Activated naive CD8-positive, alpha-beta T cell (primary cell): ENCODE results near the gene LMTK3.
A peak's percentile ranks its signal among the peaks of the same experiment; 100 is the strongest.

Source experiments
- H3K27ac Mint-ChIP-seq: one replicate; pipeline ENCODE4 v1.8.0; 2021; ENCODE audit warnings: mixed read lengths
- H3K27me3 Mint-ChIP-seq: one replicate; pipeline ENCODE4 v1.8.0; 2021; ENCODE audit warnings: mixed read lengths
- H3K36me3 Mint-ChIP-seq: one replicate; pipeline ENCODE4 v1.8.0; 2021; ENCODE audit warnings: mixed read lengths
- H3K4me1 Mint-ChIP-seq: one replicate; pipeline ENCODE4 v1.8.0; 2021; ENCODE audit warnings: low read depth, mixed read lengths
- H3K4me3 Mint-ChIP-seq: one replicate; pipeline ENCODE4 v1.8.0; 2021; ENCODE audit warnings: mild to moderate bottlenecking, mixed read lengths
- H3K9me3 Mint-ChIP-seq: one replicate; pipeline ENCODE4 v1.8.0; 2021; ENCODE audit warnings: low read depth, mixed read lengths

The LMTK3 gene

DNA sequence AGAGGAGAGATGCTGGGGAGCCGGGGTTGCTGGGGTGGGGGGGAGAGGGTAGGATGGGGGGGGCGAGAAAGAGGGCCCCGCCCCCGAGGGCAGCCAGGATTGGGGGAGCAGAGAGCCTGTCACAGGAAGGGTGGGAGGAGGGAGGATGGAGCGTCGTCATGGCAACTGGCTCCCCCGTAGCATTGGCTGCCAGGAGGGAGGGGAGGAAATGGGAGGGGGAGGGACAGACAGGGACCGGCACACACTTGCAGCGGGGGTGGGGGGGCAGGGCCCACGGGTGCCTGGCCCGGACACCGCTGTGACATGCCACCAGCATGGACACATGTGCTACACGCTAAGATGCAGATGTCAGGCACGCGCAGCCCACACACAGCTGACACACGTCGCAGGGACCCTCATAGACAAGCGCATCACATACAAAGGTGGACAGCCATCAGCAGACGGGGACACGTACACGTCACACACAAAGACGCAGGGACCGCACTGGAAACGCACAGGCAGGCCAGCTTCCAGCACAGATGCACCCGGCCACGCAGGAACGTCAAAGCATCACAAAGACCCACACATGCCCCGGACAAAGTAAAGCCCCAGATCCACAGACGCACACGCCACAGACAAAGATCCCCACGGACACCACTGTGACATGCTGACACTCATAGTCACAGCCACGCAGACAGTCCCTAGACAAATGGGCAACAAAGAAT is at the start of gene LMTK3:
TSS of gene LMTK3 (minus strand) at position 36 of the 704 bp plus-strand sequence. CDS start 259 bp downstream, outside the sequence.
- Mint-ChIP-seq H3K4me1 (peaks cover 8% of the 10 kb centered on the region), H3K36me3 (no peaks in the 10 kb centered on the region), H3K27me3 (no peaks in the 10 kb centered on the region), H3K27ac (peak within 1 kb of the TSS; percentile 58), H3K4me3 (peak within 1 kb of the TSS; percentile 88), H3K9me3 (no peaks in the 10 kb centered on the region)

DNA sequence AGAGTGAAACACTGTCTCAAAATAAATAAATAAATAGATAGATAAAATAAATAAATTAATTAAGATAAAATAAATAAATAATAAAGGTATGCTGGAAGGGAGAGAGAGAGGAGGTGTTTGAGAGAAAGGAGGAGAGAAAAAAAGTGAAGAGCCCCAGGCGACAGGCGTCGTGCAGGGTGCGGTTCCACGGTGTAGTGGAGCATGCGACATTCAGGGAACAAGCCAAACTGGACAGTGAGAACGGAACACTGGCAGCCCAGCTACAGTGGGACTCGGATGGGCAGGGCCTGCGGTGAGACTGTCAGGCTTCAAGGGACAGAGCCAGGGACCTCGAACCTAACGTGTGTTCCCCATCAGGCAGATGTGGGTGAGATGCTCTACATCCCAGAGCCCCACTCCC is 49.8 kb upstream of the LMTK3 start:
- peaks cover 6% of the 10 kb centered on the region for H3K27me3 Mint-ChIP-seq
- peaks cover 1% of the 10 kb centered on the region for H3K4me1 Mint-ChIP-seq
- H3K27ac Mint-ChIP-seq = no peak overlapping the region
- H3K9me3 Mint-ChIP-seq = no peaks in the 10 kb centered on the region
- no peak overlapping the region for H3K4me3 Mint-ChIP-seq
- H3K36me3 Mint-ChIP-seq = no peaks in the 10 kb centered on the region

GRCh38 chr19:48560095-48560530 is 48.5 kb upstream of the LMTK3 start:
- Mint-ChIP-seq H3K27me3 (peaks cover 6% of the 10 kb centered on the region), H3K36me3 (no peaks in the 10 kb centered on the region), H3K9me3 (no peaks in the 10 kb centered on the region), H3K27ac (no peak overlapping the region), H3K4me1 (peaks cover 1% of the 10 kb centered on the region), H3K4me3 (no peak overlapping the region)

DNA sequence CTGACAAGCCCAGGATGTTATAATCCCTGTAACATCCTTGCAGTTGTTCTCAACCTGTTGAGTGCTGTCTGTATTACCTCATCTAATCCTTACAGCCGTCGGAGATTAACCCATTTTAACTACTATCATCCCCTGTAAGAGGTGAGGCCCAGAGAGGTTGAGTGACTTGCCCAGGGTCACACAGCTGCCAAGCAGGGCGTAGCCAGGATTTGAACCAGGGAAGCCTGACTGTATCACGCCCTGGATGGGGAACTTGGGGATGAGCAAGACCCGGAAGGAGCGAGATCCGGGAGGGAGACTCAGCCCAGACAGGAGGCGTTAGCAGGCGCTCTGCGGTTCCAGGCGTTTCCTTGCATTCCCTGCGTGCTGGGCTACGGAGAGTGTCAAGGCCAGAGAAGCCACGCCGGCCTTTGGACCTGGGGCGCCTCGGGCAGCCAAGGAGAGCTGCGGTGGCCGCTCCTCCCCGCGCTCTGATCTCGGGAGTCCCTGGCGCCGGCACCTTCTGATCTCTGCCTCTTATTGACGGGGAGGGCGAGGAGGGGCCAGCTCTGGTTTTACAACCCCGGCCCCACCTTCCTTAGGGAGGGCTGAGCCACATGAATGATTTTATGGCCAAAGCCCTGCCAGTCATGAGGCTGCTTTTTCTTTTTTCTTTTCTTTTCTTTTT is 46.5 kb upstream of the LMTK3 start:
- Mint-ChIP-seq H3K9me3 (no peaks in the 10 kb centered on the region), H3K36me3 (no peaks in the 10 kb centered on the region), H3K4me3 (no peak overlapping the region), H3K27me3 (peaks cover 6% of the 10 kb centered on the region), H3K4me1 (peaks cover 1% of the 10 kb centered on the region), H3K27ac (no peak overlapping the region)

GRCh38 chr19:48556825-48557224 is 45.2 kb upstream of the LMTK3 start:
- Mint-ChIP-seq H3K27me3 (peaks cover 6% of the 10 kb centered on the region), H3K36me3 (no peaks in the 10 kb centered on the region), H3K27ac (no peak overlapping the region), H3K9me3 (no peaks in the 10 kb centered on the region), H3K4me1 (peaks cover 1% of the 10 kb centered on the region), H3K4me3 (no peak overlapping the region)

GRCh38 chr19:48556163-48556562 is 44.5 kb upstream of the LMTK3 start:
- Mint-ChIP-seq H3K27me3 (peaks cover 6% of the 10 kb centered on the region), H3K36me3 (no peaks in the 10 kb centered on the region), H3K27ac (no peak overlapping the region), H3K4me3 (no peak overlapping the region), H3K4me1 (peaks cover 1% of the 10 kb centered on the region), H3K9me3 (no peaks in the 10 kb centered on the region)

DNA sequence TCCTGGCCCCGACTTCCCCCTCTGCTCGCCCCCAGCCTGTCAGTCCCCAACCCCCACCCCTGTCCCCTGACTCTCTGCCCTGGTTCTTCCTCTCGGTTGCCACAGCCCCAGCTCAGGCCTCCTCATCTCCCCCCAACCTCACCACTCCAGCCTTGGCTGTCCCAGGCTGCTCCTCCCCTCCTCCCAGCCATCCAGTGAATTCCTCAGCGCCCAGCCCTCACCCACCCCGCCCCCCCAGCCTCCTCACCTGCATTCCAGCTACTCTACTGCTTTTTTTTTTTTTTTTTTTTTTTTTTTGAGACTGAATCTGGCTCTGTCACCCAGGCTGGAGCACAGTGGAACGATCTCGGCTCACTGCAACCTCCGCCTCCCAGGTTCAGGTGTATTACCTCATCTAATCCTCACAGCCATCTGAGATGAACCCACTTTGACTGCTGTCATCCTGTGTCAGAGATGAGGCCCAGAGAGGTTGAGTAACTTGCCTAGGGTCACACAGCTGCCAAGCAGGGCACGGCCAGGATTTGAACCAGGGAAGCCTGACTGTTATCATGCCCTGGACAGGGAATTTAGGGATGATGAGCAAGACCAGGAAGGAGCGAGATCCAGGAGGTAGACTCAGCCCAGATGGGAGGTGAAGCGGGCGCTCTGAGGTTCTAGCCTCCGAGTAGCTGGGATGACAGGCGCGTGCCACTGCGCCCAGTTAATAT is 42.9 kb upstream of the LMTK3 start:
- H3K4me3 Mint-ChIP-seq = no peak overlapping the region
- H3K27ac Mint-ChIP-seq = no peak overlapping the region
- H3K4me1 Mint-ChIP-seq = peaks cover 1% of the 10 kb centered on the region
- no peaks in the 10 kb centered on the region for H3K9me3 Mint-ChIP-seq
- H3K27me3 Mint-ChIP-seq = peaks cover 6% of the 10 kb centered on the region
- no peaks in the 10 kb centered on the region for H3K36me3 Mint-ChIP-seq

DNA sequence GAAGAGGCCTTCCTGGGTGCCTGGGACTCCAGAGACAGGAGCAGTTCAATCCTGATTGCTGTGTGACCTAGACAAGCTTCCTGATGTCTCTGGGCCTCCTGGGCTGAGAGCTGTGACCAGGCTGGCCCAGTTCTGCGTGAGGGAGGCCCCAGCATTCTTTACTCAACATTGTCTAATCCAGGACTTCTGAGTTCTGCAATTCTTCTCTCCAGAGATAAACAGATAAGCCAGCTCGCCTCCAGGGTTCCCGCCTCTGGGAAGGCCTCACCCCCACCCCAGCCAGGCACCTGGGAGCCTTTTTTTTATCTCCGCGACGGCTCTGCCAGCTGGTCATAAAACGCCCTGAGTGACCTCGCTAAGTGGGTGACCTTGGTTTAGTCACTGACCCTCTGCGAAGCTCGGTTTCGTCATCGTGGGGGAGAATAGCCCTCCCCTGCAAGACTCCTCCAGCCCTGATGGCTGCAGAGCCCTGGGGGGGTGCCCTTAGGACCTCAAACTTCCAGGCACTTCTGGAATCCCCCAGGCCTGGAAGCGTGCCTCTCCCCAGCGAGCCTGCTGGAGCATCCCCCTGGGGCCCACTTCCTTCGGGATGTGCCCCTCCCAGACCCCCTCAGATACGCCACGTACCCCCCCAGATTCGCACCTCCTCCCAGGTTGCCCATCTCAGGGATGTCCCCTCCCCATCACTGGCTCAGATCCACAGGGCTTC is 42.2 kb upstream of the LMTK3 start:
- H3K36me3 Mint-ChIP-seq = no peaks in the 10 kb centered on the region
- no peak overlapping the region for H3K4me3 Mint-ChIP-seq
- no peaks in the 10 kb centered on the region for H3K9me3 Mint-ChIP-seq
- H3K27me3 Mint-ChIP-seq = peaks cover 3% of the 10 kb centered on the region
- H3K27ac Mint-ChIP-seq = no peak overlapping the region
- peaks cover 1% of the 10 kb centered on the region for H3K4me1 Mint-ChIP-seq

DNA sequence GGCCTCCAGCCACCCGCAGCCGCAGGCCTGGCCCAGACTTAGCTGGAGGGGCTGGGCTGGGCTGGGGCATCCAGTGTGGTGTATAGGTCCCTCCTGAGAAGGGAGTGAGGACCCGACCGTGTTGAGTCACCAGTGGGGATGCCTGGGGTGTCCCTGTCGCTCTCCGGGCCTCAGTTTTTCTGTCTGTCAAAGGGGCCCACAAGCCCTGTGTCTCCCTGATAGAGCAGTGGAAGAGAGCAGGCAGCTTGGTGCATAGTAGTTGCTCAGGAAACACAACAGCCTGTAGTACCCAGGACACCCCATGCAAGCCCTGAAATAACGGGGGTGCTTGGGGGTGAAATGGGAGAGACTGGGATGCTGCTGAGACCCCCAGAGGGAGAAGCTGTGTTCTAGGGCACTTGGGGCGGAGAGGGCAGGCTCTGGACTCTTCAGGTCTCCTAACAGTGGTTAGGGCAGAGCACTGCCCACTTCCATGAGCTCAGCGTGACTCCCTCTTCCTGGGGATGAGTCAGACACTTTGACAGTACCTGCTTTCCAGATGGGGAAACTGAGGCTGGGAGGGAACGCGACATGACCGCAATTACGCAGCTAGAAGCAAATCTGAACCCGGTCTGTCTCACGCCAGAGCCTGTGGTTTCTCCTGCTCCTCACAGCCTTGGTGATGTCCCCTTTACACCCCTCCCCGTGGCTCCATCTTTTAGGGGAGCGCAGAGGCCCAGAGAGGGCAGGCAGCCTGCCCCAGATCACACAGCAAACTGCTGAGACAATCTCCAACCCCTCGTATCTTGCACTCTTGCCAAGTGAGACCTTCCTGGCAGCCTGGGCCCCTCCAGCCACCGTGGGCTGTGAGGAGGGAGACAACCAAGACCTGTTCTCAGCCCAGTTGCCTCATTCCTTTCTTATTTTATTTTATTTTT is 41.0 kb upstream of the LMTK3 start:
- Mint-ChIP-seq H3K36me3 (no peaks in the 10 kb centered on the region), H3K27me3 (peaks cover 2% of the 10 kb centered on the region), H3K9me3 (no peaks in the 10 kb centered on the region), H3K4me3 (no peak overlapping the region), H3K4me1 (no peaks in the 10 kb centered on the region), H3K27ac (no peak overlapping the region)

DNA sequence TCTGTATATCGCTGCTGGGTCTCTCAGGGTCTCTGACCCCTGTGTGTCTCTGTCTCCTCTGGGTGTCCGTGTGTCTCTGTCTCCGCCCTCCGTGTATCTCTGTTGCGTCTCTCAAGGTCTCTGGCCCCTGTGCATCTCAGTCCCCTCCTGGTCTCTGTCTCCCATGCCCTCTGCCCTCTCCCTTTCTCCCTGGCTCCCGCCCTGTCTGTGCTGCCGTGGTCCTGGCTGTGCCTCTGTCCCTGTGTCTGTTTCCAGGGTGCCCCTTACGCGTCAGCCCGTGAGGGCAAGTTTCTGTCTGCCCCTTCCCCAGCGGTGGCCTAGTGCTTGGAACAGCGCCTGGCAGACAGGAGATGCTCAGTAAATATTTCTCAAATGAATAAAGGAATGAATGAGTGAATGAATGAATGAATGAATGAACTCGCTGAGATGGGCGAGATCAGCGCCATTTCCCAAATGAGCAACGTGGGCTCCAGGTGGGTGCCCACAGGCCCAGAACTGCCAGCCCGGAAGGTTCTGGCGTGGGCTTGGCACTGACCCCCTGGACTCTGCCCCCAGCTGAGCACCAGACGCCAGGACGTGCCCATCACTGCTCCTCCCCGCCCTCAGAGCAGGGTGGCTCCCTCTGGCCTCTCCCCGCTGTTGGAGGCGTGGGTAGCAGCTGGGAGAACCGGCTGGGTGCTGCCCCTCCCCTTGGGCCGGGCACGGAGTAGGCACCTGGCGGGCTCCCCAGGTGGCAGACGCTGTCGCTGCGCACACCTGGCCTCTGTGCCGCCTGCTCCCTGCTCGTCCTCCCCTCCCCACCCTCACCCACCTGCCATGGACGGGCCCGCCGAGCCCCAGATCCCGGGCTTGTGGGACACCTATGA is 40.0 kb upstream of the LMTK3 start, which contains the start of gene SULT2B1:
TSS of gene SULT2B1 (plus strand) at position 736 of the 866 bp plus-strand sequence. CDS start at position 817, 81 bp downstream.
- no peaks in the 10 kb centered on the region for H3K36me3 Mint-ChIP-seq

GRCh38 chr19:48549380-48549779 is 37.7 kb upstream of the LMTK3 start:
- no peak overlapping the region for H3K4me3 Mint-ChIP-seq
- H3K36me3 Mint-ChIP-seq = no peaks in the 10 kb centered on the region
- H3K9me3 Mint-ChIP-seq = no peaks in the 10 kb centered on the region
- H3K4me1 Mint-ChIP-seq = no peaks in the 10 kb centered on the region
- no peaks in the 10 kb centered on the region for H3K27me3 Mint-ChIP-seq
- no peak overlapping the region for H3K27ac Mint-ChIP-seq

More for the DNA sequence above, 40.0 kb upstream of the LMTK3 start, which contains the start of gene SULT2B1:
- Mint-ChIP-seq H3K4me1 (no peaks in the 10 kb centered on the region), H3K27me3 (peaks cover 2% of the 10 kb centered on the region), H3K4me3 (no peak within 1 kb of the TSS), H3K27ac (no peak within 1 kb of the TSS), H3K9me3 (no peaks in the 10 kb centered on the region)

GRCh38 chr19:48548253-48548911 is 36.7 kb upstream of the LMTK3 start:
- Mint-ChIP-seq H3K36me3 (no peaks in the 10 kb centered on the region), H3K27ac (no peak overlapping the region), H3K4me1 (no peaks in the 10 kb centered on the region)

GRCh38 chr19:48547722-48548121 is 36.1 kb upstream of the LMTK3 start:
- H3K27ac Mint-ChIP-seq = no peak overlapping the region
- H3K4me3 Mint-ChIP-seq = no peak overlapping the region
- no peaks in the 10 kb centered on the region for H3K36me3 Mint-ChIP-seq
- H3K27me3 Mint-ChIP-seq = no peaks in the 10 kb centered on the region
- no peaks in the 10 kb centered on the region for H3K9me3 Mint-ChIP-seq
- H3K4me1 Mint-ChIP-seq = no peaks in the 10 kb centered on the region

More at GRCh38 chr19:48548253-48548911, 36.7 kb upstream of the LMTK3 start:
- H3K27me3 Mint-ChIP-seq = no peaks in the 10 kb centered on the region
- no peak overlapping the region for H3K4me3 Mint-ChIP-seq
- H3K9me3 Mint-ChIP-seq = no peaks in the 10 kb centered on the region
